ENCODE results near the gene GDI2. TPM values are rescaled to one million over a fixed set of nuclear protein-coding genes. Genes with fewer than 3 reads are reported as not detected.

Gene GDI2
- total and polyA plus RNA-seq, 10 donors = 100 to 272 (median 198) TPM

DNA sequence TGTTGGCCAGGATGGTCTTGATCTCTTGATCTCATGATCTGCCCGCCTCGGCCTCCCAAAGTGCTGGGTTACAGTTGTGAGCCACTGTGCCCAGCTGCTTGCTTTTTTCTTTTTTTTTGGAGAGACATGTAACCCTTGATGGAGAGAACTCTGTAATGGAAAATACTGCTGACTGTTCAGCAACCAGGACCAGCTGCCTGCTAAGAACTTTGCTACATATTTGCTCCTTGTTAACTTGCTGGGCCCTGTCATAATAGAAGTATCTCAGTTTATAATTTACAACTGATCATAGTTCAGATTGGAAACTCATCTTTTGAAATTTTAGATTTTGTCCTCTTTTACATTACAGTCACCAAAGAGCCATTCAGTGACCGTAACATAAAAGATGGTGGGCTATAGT lies 93.7 kb downstream of the GDI2 start:
- peaks cover 0 to 4% (median 0%) of the 10 kb centered on the region in 6 donors for H3K4me1 ChIP-seq
- H3K27ac ChIP-seq = no peak overlapping the region
- no peaks in the 10 kb centered on the region for H3K27me3 ChIP-seq (replicated peaks in 1 of 7)
- no peaks in the 10 kb centered on the region for H3K9me3 ChIP-seq
- DNase-seq = no peak
- no peak overlapping the region for H3K4me3 ChIP-seq
- intact Hi-C loops (cut with DNase I; ENCODE audit: low total_unique reads) = no loop called here
- no peak for TF ChIP-seq POLR2AphosphoS5 (IDR thresholded peaks at IDR 0.05)
- TF ChIP-seq, protein P1, sequence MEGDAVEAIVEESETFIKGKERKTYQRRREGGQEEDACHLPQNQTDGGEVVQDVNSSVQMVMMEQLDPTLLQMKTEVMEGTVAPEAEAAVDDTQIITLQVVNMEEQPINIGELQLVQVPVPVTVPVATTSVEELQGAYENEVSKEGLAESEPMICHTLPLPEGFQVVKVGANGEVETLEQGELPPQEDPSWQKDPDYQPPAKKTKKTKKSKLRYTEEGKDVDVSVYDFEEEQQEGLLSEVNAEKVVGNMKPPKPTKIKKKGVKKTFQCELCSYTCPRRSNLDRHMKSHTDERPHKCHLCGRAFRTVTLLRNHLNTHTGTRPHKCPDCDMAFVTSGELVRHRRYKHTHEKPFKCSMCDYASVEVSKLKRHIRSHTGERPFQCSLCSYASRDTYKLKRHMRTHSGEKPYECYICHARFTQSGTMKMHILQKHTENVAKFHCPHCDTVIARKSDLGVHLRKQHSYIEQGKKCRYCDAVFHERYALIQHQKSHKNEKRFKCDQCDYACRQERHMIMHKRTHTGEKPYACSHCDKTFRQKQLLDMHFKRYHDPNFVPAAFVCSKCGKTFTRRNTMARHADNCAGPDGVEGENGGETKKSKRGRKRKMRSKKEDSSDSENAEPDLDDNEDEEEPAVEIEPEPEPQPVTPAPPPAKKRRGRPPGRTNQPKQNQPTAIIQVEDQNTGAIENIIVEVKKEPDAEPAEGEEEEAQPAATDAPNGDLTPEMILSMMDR (IDR thresholded peaks at IDR 0.05 in 8 of 11, conservative IDR thresholded peaks at IDR 0.05 in 3 of 11) = no peak
- TF ChIP-seq POLR2A (IDR thresholded peaks at IDR 0.05) = no peak
- H3K36me3 ChIP-seq = peaks cover 0 to 45% (median 24%) of the 10 kb centered on the region in 6 donors
- WGBS, 5 donors = 95 to 98% (median 96%) methylated on average over 3 of the region's 3 CpGs

Other genes starting within 250 kb of the GDI2 start
- gene ASB13, start 146.8 kb downstream of the GDI2 start, total RNA-seq = 10 to 100 TPM; 17.0 to 29.6 (median 21.6) TPM
- 10 to 100 TPM; 17.7 to 25.4 (median 25.1) TPM for gene ASB13, start 146.8 kb downstream of the GDI2 start, polyA plus RNA-seq
- gene TASOR2, start 128.6 kb downstream of the GDI2 start, total RNA-seq = 10 to 100 TPM; 58.3 to 87.9 (median 72.6) TPM
- gene TASOR2, start 128.6 kb downstream of the GDI2 start, polyA plus RNA-seq = 10 to 100 TPM in 2 of 3 donors, 1 to 10 TPM in 1; 9.5 to 11.3 (median 10.1) TPM
- gene ANKRD16, start 76.5 kb upstream of the GDI2 start, total RNA-seq = 10 to 100 TPM in 1 of 7 donors, 1 to 10 TPM in 6; 5.8 to 10.5 (median 6.8) TPM
- gene ANKRD16, start 76.5 kb upstream of the GDI2 start, polyA plus RNA-seq = 1 to 10 TPM; 2.7 to 5.1 (median 4.3) TPM
- gene FBH1, start 76.8 kb upstream of the GDI2 start, total RNA-seq = 100 to 1,000 TPM; 101 to 118 (median 111) TPM
- 10 to 100 TPM; 33.4 to 47.8 (median 40.9) TPM for gene FBH1, start 76.8 kb upstream of the GDI2 start, polyA plus RNA-seq
- 10 to 100 TPM; 18.7 to 37.4 (median 28.6) TPM for gene IL15RA, start 164.1 kb upstream of the GDI2 start, total RNA-seq
- gene IL15RA, start 164.1 kb upstream of the GDI2 start, polyA plus RNA-seq = 10 to 100 TPM in 2 of 3 donors, 1 to 10 TPM in 1; 9.9 to 13.8 (median 11.1) TPM
- gene IL2RA, start 248.9 kb upstream of the GDI2 start, total RNA-seq = 10 to 100 TPM in 5 of 7 donors, 1 to 10 TPM in 2; 3.5 to 78.7 (median 22.8) TPM
- gene IL2RA, start 248.9 kb upstream of the GDI2 start, polyA plus RNA-seq = 1 to 10 TPM; 5.0 to 9.7 (median 5.6) TPM

All from spleen (tissue), 11 donors.